Measurements from ENCODE around the gene SFMBT2.
"Not testable (repeated sequence)": the region's sequence is repeated elsewhere in the genome, so short reads cannot be mapped to it uniquely, and the experiment has no call there.

SFMBT2 gene

GRCh38 chr10:7314170-7314569 lies 96.7 kb downstream of the SFMBT2 start:
- H3K27ac ChIP-seq = no peak overlapping the region
- no peak for TF ChIP-seq ZFX (IDR thresholded peaks at IDR 0.05; ENCODE audit: borderline replicate concordance)
- TF ChIP-seq CTCF (IDR thresholded peaks at IDR 0.05) = no peak

DNA sequence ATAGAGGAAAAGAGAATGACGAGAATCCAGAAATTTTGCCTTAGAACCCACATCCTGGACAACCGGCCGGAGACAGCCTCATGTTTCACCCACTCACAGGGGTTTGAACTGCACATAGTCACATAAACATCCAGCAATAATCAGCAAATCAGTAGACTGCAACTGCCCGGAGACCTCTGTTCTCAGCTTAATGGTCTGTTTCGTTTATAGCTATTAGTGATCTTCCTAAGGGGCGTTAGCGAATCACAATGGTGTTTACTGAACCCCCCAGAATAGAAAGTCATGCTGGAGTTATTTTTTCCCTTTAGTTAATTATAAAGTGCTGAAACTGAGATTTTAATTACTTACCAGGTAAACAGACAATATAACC lies 98.4 kb downstream of the SFMBT2 start:
- TF ChIP-seq ZFX (IDR thresholded peaks at IDR 0.05; ENCODE audit: borderline replicate concordance) (no peak), CTCF (IDR thresholded peaks at IDR 0.05) (no peak)
- H3K27ac ChIP-seq = no peak overlapping the region

- not testable (repeated sequence) for H3K27ac ChIP-seq
Observed at GRCh38 chr10:7311850-7312487, 98.9 kb downstream of the SFMBT2 start.

DNA sequence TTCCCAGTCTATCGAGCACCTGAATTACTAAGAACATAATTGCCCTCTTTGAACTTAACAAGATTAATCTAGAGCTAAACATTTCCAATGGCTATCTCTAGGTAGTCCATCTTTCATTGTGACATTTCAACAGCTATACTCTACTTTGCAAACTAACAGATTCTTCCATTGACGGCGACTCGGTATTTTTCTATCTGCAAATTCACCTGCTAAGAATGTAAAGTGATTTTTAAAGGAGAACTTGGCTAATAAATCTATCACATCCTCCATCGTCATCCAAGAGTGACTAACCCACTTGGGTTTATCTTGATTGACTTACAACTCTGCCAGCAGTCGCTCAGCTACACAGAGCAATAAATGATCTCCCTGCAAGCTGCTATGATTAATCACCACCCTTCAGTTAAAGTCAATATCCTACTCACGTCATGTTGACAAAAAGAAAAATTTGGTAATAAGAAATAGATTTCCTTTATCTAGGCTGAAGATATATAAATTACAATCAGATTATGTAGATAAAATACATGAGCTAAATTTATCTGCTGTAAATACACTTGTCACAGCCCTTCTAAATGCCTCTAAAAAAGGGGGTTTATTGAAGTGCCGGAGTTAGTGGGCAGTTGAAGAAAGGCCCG lies 99.5 kb downstream of the SFMBT2 start:
- H3K27ac ChIP-seq = no peak overlapping the region

GRCh38 chr10:7310076-7310475 lies 100.8 kb downstream of the SFMBT2 start:
- H3K27ac ChIP-seq = no peak overlapping the region
- TF ChIP-seq ZFX (IDR thresholded peaks at IDR 0.05; ENCODE audit: borderline replicate concordance) (no peak), CTCF (IDR thresholded peaks at IDR 0.05) (no peak)

More for the DNA sequence above, 99.5 kb downstream of the SFMBT2 start:
- no peak for TF ChIP-seq ZFX (IDR thresholded peaks at IDR 0.05; ENCODE audit: borderline replicate concordance)
- no peak for TF ChIP-seq CTCF (IDR thresholded peaks at IDR 0.05)

DNA sequence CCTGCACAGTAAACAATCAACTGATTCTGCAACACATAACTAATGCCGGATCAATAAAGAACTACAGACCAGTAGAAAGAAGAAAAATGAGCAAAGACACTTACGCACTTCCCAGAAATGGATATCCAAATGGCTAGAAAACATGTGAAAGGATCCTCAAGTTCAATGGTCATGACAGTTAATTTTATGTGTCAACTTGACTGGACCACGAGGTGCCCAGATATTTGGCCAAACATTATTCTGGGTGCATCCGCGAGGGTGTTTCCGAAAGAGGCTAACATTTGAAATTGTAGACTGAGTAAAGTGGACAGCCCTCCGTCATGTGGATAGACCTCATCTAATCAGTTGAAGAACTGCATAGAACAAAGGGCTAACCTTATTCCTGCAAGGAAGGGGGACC lies 102.0 kb downstream of the SFMBT2 start:
- no peak for TF ChIP-seq ZFX (IDR thresholded peaks at IDR 0.05; ENCODE audit: borderline replicate concordance)
- TF ChIP-seq CTCF (IDR thresholded peaks at IDR 0.05) = no peak
- H3K27ac ChIP-seq = no peak overlapping the region

GRCh38 chr10:7306616-7307015 lies 104.2 kb downstream of the SFMBT2 start:
- TF ChIP-seq ZFX (IDR thresholded peaks at IDR 0.05; ENCODE audit: borderline replicate concordance) (no peak), CTCF (IDR thresholded peaks at IDR 0.05) (no peak)
- no peak overlapping the region for H3K27ac ChIP-seq

DNA sequence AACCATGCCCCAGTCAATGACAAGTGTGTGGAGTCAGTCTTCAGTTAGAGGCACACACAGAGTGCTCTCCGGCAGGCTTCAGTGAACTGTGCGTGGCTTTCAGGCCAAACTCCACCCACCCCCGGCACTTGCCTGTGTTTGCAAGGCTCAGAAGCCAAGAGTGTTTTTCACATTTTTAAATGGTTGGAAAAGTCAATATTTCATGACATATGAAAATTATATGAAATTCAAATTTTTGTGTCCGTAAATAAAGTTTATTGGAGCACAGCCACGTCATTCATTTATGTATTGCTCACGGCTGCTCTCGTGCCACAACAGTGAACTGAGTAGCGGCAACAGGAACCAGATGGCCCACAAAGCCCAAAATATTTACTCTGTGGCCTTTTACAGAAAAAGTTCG lies 104.7 kb downstream of the SFMBT2 start:
- TF ChIP-seq CTCF (IDR thresholded peaks at IDR 0.05) (no peak), ZFX (IDR thresholded peaks at IDR 0.05; ENCODE audit: borderline replicate concordance) (no peak)
- H3K27ac ChIP-seq = no peak overlapping the region
